ENCODE results near the gene TCHH.

TCHH gene

DNA sequence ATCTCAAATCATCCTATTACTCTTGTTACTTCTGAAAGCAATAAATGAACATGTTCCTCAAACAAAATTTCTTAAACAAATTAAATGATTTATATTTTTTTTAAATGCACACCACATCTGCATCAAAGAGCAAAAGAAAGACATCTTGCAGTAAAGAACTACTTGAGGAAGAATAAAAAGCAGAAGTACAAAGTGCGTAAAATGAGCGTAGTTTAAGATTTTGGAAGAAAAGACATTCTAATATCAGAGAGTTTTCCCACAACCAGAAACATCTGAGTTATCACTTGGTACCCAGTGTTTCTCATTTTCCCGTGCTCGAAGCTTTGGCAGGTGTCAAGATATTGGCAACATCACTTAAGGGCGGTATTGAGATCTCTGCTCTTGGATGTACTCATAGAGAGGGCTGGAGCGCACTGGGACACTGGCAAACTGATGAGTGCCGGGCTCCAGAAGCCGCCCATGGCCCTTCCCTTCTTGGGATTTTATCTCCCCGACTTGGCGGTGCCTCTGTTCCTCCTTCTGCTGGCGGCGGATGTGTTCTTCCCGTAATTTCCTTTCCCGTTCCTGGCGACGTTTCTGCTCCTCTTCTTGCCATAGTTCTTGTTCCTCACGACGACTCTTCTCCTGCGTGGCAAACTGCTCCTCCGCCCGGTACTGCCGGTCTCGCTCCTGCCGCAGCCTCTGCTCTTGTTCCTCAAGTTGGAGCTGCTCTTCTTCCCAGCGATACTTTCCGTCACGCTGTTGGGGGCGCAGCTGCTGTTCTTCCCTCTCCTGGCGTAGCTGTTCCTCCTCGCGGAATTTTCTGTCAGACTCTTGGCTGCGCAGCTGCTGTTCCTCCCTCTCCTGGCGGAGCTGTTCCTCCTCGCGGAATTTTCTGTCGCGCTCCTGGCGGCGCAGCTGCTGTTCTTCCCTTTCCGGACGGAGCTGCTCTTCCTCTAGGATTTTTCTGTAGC is 7.9 kb downstream of the TCHH start:
- Histone ChIP-seq H3K27me3 (ENCODE audit: control insufficient read depth, insufficient read depth, low read length) (peaks cover 11% of the 10 kb centered on the region), H3K9me3 (ENCODE audit: control insufficient read depth, low read length) (no peaks in the 10 kb centered on the region), H3K79me2 (no peaks in the 10 kb centered on the region), H2AFZ (no peak overlapping the region), H3K4me1 (no peaks in the 10 kb centered on the region), H3K27ac (no peak overlapping the region), H3K36me3 (ENCODE audit: control insufficient read depth, insufficient read depth, low read length) (no peaks in the 10 kb centered on the region), H3K4me3 (ENCODE audit: low read depth, low read length) (no peak overlapping the region), H3K4me2 (ENCODE audit: low read length) (no peak overlapping the region), H3K9ac (no peak overlapping the region)
- TF ChIP-seq, protein P1, sequence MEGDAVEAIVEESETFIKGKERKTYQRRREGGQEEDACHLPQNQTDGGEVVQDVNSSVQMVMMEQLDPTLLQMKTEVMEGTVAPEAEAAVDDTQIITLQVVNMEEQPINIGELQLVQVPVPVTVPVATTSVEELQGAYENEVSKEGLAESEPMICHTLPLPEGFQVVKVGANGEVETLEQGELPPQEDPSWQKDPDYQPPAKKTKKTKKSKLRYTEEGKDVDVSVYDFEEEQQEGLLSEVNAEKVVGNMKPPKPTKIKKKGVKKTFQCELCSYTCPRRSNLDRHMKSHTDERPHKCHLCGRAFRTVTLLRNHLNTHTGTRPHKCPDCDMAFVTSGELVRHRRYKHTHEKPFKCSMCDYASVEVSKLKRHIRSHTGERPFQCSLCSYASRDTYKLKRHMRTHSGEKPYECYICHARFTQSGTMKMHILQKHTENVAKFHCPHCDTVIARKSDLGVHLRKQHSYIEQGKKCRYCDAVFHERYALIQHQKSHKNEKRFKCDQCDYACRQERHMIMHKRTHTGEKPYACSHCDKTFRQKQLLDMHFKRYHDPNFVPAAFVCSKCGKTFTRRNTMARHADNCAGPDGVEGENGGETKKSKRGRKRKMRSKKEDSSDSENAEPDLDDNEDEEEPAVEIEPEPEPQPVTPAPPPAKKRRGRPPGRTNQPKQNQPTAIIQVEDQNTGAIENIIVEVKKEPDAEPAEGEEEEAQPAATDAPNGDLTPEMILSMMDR (IDR thresholded peaks at IDR 0.05) = no peak

DNA sequence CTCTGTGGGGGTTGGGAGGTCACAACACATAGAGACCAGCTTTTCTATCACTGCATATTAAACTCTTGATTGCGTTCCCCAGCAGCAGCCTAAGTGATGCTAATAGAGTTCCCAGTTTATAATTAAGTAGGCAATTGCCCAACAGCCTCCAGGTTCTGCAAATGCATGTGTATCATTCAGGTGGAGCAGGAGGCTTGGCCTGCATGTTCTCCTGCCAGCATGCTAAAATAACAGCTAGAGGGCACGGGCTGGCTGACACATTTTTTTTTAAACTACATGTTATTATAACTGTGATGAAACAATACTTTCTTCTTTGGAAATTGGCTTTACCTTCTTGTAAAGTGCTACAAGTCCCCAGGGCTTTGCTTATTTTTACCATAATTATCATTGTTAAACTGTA is 10.4 kb downstream of the TCHH start:
- no peak overlapping the region for H3K4me2 ChIP-seq (ENCODE audit: low read length)
- H3K36me3 ChIP-seq (ENCODE audit: control insufficient read depth, insufficient read depth, low read length) = no peaks in the 10 kb centered on the region
- no peaks in the 10 kb centered on the region for H3K4me1 ChIP-seq
- no peaks in the 10 kb centered on the region for H3K9me3 ChIP-seq (ENCODE audit: control insufficient read depth, low read length)
- no peak overlapping the region for H3K9ac ChIP-seq
- H3K27me3 ChIP-seq (ENCODE audit: control insufficient read depth, insufficient read depth, low read length) = peaks cover 11% of the 10 kb centered on the region
- TF ChIP-seq, protein P1 (IDR thresholded peaks at IDR 0.05) = no peak
- no peak overlapping the region for H3K27ac ChIP-seq
- H3K79me2 ChIP-seq = no peaks in the 10 kb centered on the region
- no peak overlapping the region for H2AFZ ChIP-seq
- H3K4me3 ChIP-seq (ENCODE audit: low read depth, low read length) = no peak overlapping the region

DNA sequence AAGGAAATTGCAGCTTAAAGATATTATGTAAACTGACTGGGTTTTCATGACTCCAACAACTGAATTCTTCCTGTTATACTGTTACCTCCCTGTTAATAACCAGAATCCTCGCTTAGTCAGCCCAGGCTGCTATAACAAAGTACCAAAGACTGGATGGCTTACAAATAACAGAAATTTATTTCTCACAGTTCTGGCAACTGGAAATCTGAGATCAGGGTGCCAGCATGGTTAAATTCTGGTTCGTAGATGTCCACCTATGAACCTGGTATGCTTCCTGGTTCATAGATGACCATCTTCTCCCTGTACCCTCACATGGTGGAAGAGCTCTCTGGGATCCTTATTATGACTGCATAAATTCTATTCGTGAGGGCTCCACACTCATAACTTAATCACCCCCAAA is 18.3 kb downstream of the TCHH start:
- no peak overlapping the region for H3K27ac ChIP-seq
- no peaks in the 10 kb centered on the region for H3K9me3 ChIP-seq (ENCODE audit: control insufficient read depth, low read length)
- no peaks in the 10 kb centered on the region for H3K4me1 ChIP-seq
- H3K36me3 ChIP-seq (ENCODE audit: control insufficient read depth, insufficient read depth, low read length) = no peaks in the 10 kb centered on the region
- TF ChIP-seq, protein P1 (IDR thresholded peaks at IDR 0.05) = no peak
- no peak overlapping the region for H3K4me3 ChIP-seq (ENCODE audit: low read depth, low read length)
- H3K79me2 ChIP-seq = no peaks in the 10 kb centered on the region
- H3K4me2 ChIP-seq (ENCODE audit: low read length) = no peak overlapping the region
- H3K27me3 ChIP-seq (ENCODE audit: control insufficient read depth, insufficient read depth, low read length) = no peaks in the 10 kb centered on the region
- H2AFZ ChIP-seq = no peak overlapping the region
- H3K9ac ChIP-seq = no peak overlapping the region

DNA sequence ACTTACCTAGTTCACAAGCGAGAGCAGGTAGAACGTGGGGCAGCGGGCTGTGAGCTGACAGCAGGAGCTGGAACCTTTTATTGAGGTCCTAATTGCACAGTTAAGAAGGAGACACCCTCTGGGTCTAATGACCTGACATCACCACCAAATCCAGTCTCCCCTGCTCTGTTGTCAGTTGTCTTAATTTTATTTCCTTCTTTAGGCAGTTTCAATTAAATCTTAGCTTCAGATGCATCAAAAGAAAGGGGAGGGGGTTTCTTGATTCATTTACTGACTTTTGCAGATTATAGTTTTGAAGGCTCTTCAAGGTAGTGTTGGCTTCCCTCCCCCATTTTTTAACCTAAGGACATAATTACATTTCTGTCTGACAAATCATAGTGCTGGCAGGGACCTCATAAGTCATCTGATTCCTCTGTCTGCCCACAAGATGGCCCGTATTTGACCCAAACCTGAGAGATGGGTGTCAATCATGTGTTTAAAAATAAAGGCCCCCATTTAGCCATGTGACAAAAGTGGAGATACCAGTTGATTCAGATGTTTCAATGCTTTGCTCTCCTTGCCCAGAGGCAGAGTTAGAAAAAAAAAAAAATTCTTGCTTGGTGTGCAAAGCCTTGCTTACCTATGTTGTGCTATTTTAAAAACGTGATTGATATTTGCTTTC is 26.1 kb downstream of the TCHH start, which contains the start of gene TCHHL1:
TSS of gene TCHHL1 (minus strand) at position 51 of the 661 bp plus-strand sequence. CDS start 921 bp downstream, outside the sequence.
- no peak within 1 kb of the TSS for H2AFZ ChIP-seq
- no peak within 1 kb of the TSS for H3K9ac ChIP-seq
- no peak within 1 kb of the TSS for H3K4me3 ChIP-seq (ENCODE audit: low read depth, low read length)
- no peaks in the 10 kb centered on the region for H3K9me3 ChIP-seq (ENCODE audit: control insufficient read depth, low read length)
- TF ChIP-seq, protein P1 (IDR thresholded peaks at IDR 0.05) = no peak
- no peaks in the 10 kb centered on the region for H3K79me2 ChIP-seq
- H3K27me3 ChIP-seq (ENCODE audit: control insufficient read depth, insufficient read depth, low read length) = no peaks in the 10 kb centered on the region
- no peaks in the 10 kb centered on the region for H3K4me1 ChIP-seq
- no peaks in the 10 kb centered on the region for H3K36me3 ChIP-seq (ENCODE audit: control insufficient read depth, insufficient read depth, low read length)
- no peak within 1 kb of the TSS for H3K4me2 ChIP-seq (ENCODE audit: low read length)
- no peak within 1 kb of the TSS for H3K27ac ChIP-seq

Data from parathyroid adenoma (tissue), 2 donors.